ENCODE measurements around the gene TRIM54. TPM values are rescaled to one million over a fixed set of nuclear protein-coding genes. Genes with fewer than 3 reads are reported as not detected.

Gene TRIM54
- polyA plus RNA-seq, 1 donor from 2014 or later, result not detected

DNA sequence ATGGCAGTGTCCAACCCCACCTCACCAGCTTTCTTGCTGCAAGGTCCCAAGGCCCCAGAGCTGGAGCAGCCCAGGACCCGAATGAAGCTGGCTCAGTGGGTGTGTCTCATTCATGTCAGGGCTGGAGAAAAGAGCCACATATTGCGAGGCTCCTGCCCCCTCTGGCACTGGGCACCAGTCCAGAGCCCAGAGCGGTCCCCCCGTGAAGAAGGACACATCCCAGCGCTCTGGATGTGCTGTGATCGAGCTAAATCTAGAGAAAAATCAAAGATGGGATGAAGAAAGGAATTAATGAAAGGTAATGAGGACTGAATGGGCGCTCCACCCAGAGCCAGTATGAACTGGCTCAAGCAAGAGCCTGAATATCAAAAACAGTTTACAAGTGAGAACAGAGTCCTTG, 53.9 kb downstream of the TRIM54 start:
- Histone ChIP-seq H3F3A (ENCODE audit: insufficient read depth, low read length, poor library complexity, severe bottlenecking) (no peaks in the 10 kb centered on the region), H3K27ac (ENCODE audit: low read length) (no peak overlapping the region), H3K27me3 (ENCODE audit: insufficient read depth, low read depth, low read length) (no peaks in the 10 kb centered on the region), H3K4me3 (ENCODE audit: low read length) (no peak overlapping the region), H3K9me2 (ENCODE audit: insufficient read depth, low read length) (no peaks in the 10 kb centered on the region), H3K79me2 (replicated peaks; ENCODE audit: insufficient read depth, low read length) (no peaks in the 10 kb centered on the region), H3K36me3 (ENCODE audit: insufficient read depth, low read length) (no peaks in the 10 kb centered on the region), H3K9me3 (ENCODE audit: low read length) (no peaks in the 10 kb centered on the region), H3K9ac (ENCODE audit: low read length) (no peak overlapping the region), H2AFZ (ENCODE audit: low read depth, low read length) (no peak overlapping the region), H4K20me1 (ENCODE audit: insufficient read depth) (no peaks in the 10 kb centered on the region), H3K4me2 (ENCODE audit: low read length) (no peak overlapping the region)
- TF ChIP-seq REST (IDR thresholded peaks at IDR 0.05; ENCODE audit: borderline replicate concordance), result no peak
- no peak for TF ChIP-seq RAD21 (conservative IDR thresholded peaks at IDR 0.05)
- no peak for TF ChIP-seq EZH2 (IDR thresholded peaks at IDR 0.05; ENCODE audit: borderline replicate concordance, insufficient read depth, low read length, poor library complexity, severe bottlenecking)
- no peak for TF ChIP-seq EP300 (conservative IDR thresholded peaks at IDR 0.05; ENCODE audit: poor library complexity, severe bottlenecking)
- TF ChIP-seq TAF1 (IDR thresholded peaks at IDR 0.05; ENCODE audit: low read depth), result no peak
- no peak for TF ChIP-seq SMC3 (conservative IDR thresholded peaks at IDR 0.05; ENCODE audit: poor library complexity)
- no peak for TF ChIP-seq MXI1 (conservative IDR thresholded peaks at IDR 0.05; ENCODE audit: poor library complexity, severe bottlenecking)
- TF ChIP-seq CTCF (IDR thresholded peaks at IDR 0.05; ENCODE audit: poor library complexity, severe bottlenecking), result no peak
- TF ChIP-seq POLR2AphosphoS5 (IDR thresholded peaks at IDR 0.05), result no peak

DNA sequence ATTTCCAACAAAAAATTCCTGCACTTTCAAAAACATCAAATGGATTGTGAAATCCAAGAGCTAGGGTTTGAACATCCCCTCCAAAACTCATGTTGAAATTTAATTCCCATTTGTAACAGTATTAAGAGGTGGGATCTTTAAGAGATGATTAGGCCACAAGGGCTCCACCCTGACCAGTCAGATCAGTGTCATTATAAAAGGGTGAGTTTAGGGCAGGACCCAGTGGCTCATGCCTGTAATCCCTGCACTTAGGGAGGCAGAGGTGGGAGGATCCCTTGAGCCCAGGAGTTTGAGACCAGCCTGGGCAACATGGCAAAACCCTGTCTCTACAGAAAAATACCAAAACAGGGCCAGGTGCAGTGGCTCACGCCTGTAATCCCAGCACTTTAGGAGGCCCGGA, 65.4 kb downstream of the TRIM54 start:
- Histone ChIP-seq H3K36me3 (ENCODE audit: insufficient read depth, low read length) (no peaks in the 10 kb centered on the region), H3K4me2 (ENCODE audit: low read length) (no peak overlapping the region), H3K27me3 (ENCODE audit: insufficient read depth, low read depth, low read length) (no peaks in the 10 kb centered on the region), H3K79me2 (replicated peaks; ENCODE audit: insufficient read depth, low read length) (peaks cover 28% of the 10 kb centered on the region), H3K9ac (ENCODE audit: low read length) (no peak overlapping the region), H4K20me1 (ENCODE audit: insufficient read depth) (no peaks in the 10 kb centered on the region), H2AFZ (ENCODE audit: low read depth, low read length) (no peak overlapping the region), H3F3A (ENCODE audit: insufficient read depth, low read length, poor library complexity, severe bottlenecking) (no peaks in the 10 kb centered on the region), H3K27ac (ENCODE audit: low read length) (no peak overlapping the region), H3K9me2 (ENCODE audit: insufficient read depth, low read length) (no peaks in the 10 kb centered on the region), H3K9me3 (ENCODE audit: low read length) (no peaks in the 10 kb centered on the region), H3K4me3 (ENCODE audit: low read length) (no peak overlapping the region)
- TF ChIP-seq POLR2AphosphoS5 (IDR thresholded peaks at IDR 0.05), result no peak

Data from neural cell (in vitro differentiated cells).